Loucy (cell line): Measurements from ENCODE around the gene KCNQ2.

Experiments used
- H2AFZ ChIP-seq: fragments of 200-600 bp; sonication (generic); 2 replicates; pipeline ENCODE4 v1.6.0; 2016; ENCODE audit warnings: antibody characterized with exemption, mild to moderate bottlenecking, low read length, moderate library complexity
- H3F3A ChIP-seq: fragments of 200-600 bp; 2 replicates; pipeline ENCODE4 v1.6.0; 2016; ENCODE audit warnings: antibody characterized with exemption, low read depth, mild to moderate bottlenecking
- H3K27me3 ChIP-seq: fragments of 200-600 bp; sonication (generic); 2 replicates; pipeline ENCODE4 v1.6.1; 2014; ENCODE audit warnings: low read length, mild to moderate bottlenecking; ENCODE audit not compliant: insufficient read depth, poor library complexity, severe bottlenecking
- H3K36me3 ChIP-seq: fragments of 200-600 bp; sonication (generic); 2 replicates; pipeline ENCODE4 v1.6.1; 2016; ENCODE audit warnings: low read length; ENCODE audit not compliant: insufficient read depth
- H3K4me1 ChIP-seq: fragments of 200-600 bp; sonication (generic); 2 replicates; pipeline ENCODE4 v1.5.1; 2014; ENCODE audit warnings: low read length, mild to moderate bottlenecking; ENCODE audit not compliant: insufficient read depth, poor library complexity, severe bottlenecking
- H3K4me2 ChIP-seq: fragments of 200-600 bp; sonication (generic); 2 replicates; pipeline ENCODE4 v1.6.0; 2014; ENCODE audit warnings: antibody characterized with exemption, low read length, low read depth, mild to moderate bottlenecking; ENCODE audit not compliant: poor library complexity, severe bottlenecking
- H3K4me3 ChIP-seq: fragments of 200-600 bp; sonication (generic); 2 replicates; pipeline ENCODE4 v1.5.1; 2014; ENCODE audit warnings: low read length, mild to moderate bottlenecking, mixed read lengths; ENCODE audit not compliant: poor library complexity, severe bottlenecking
- H3K79me2 ChIP-seq: fragments of 200-600 bp; sonication (generic); 2 replicates; pipeline ENCODE4 v1.6.1; 2014; ENCODE audit warnings: low read length; ENCODE audit not compliant: insufficient read depth
- H3K9ac ChIP-seq: fragments of 200-600 bp; sonication (generic); 2 replicates; pipeline ENCODE4 v1.6.0; 2014; ENCODE audit warnings: mild to moderate bottlenecking, low read depth, low read length, moderate library complexity; ENCODE audit not compliant: poor library complexity, severe bottlenecking
- H3K9me2 ChIP-seq: fragments of 200-600 bp; sonication (generic); replicated peaks from 2 replicates; pipeline ENCODE4 v1.6.1; 2016; ENCODE audit warnings: low read depth, low read length, mixed read lengths
- H3K9me3 ChIP-seq: fragments of 200-600 bp; sonication (generic); 2 replicates; pipeline ENCODE4 v1.6.1; 2014; ENCODE audit warnings: mild to moderate bottlenecking, antibody characterized with exemption, low read length, low read depth; ENCODE audit not compliant: insufficient read depth
- H4K20me1 ChIP-seq: fragments of 200-600 bp; sonication (generic); 2 replicates; pipeline ENCODE4 v1.6.0; 2014; ENCODE audit warnings: antibody characterized with exemption, low read length, mild to moderate bottlenecking; ENCODE audit not compliant: insufficient read depth, poor library complexity, severe bottlenecking
- CTCF ChIP-seq: fragments of 200-600 bp; sonication (generic); conservative IDR thresholded peaks from 2 replicates; pipeline ENCODE4 v1.5.1; 2014; ENCODE audit warnings: mild to moderate bottlenecking, antibody characterized with exemption, low read length
- EZH2phosphoT487 ChIP-seq: fragments of 200-600 bp; IDR thresholded peaks from 2 replicates; pipeline ENCODE4 v1.6.1; 2018; ENCODE audit warnings: antibody characterized with exemption, mild to moderate bottlenecking, moderate library complexity, borderline replicate concordance

KCNQ2 gene

DNA sequence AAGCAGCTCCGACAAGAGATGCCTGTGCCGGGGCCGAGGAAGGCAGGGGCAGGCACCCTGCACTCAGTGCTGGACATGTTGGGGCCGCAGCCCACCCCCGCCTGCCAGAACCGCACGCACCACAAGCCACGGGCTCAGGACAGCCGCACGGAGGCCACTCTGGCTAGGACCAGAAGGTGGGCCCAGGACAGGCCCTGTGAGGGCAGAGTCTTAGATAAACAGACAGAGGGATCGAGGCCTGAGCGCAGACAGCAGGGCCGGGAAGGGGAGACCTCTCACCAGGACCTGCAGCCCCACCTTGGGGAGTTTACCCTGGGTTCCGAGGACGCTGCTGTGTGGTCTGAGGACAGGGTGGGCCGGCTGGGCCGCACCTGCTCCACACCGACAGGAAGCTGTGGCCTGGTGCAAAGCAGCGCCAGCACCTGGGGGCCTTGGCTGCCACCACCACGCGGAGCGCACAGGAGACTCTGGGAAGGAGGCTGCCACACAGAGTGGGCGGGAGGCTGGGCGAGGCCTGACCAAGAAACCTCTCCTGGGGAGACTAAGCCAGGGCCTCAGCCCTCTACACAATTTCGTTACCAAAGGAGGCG lies 32.0 kb downstream of the KCNQ2 start:
- Histone ChIP-seq H2AFZ (no peak overlapping the region), H3F3A (0 out of 2 replicates have a peak, but pooled peaks cover 6% of the 10 kb centered on the region), H3K9me3 (no peaks in the 10 kb centered on the region), H3K9ac (no peak overlapping the region), H3K36me3 (no peaks in the 10 kb centered on the region), H3K9me2 (no peaks in the 10 kb centered on the region), H4K20me1 (no peaks in the 10 kb centered on the region), H3K4me1 (peaks cover 26% of the 10 kb centered on the region), H3K27me3 (no peaks in the 10 kb centered on the region), H3K4me3 (no peak overlapping the region), H3K4me2 (peak overlapping the region; percentile 85), H3K79me2 (no peaks in the 10 kb centered on the region)
- TF ChIP-seq CTCF = no peak
- no peak for TF ChIP-seq EZH2phosphoT487

DNA sequence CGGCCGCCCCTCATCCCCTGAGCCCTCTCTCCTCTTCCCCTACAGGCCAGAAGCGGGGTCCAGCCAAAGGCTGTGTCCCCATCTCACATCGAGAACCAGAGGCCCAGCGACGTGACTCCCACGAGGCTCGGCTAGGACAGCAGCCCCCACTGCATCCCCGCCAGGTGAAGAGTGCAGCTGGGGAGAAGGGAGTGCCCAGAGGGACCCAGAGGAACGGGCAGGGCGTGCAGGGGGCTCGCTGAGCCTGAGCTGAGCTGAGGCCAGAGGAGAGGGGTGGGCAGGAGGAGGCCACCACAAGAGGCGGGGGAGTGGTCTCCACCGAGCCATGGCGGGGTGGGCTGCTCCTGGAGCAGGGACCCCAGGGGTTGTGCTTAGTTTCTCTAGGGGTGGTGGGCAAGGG lies 32.6 kb downstream of the KCNQ2 start:
- Histone ChIP-seq H3K4me2 (no peak overlapping the region), H3K9ac (no peak overlapping the region), H3K4me3 (no peak overlapping the region), H3K79me2 (no peaks in the 10 kb centered on the region), H3K9me3 (no peaks in the 10 kb centered on the region), H3K9me2 (no peaks in the 10 kb centered on the region), H3K4me1 (peaks cover 21% of the 10 kb centered on the region), H2AFZ (no peak overlapping the region), H3K27me3 (no peaks in the 10 kb centered on the region), H3F3A (0 out of 2 replicates have a peak, but pooled peaks cover 6% of the 10 kb centered on the region), H4K20me1 (no peaks in the 10 kb centered on the region), H3K36me3 (no peaks in the 10 kb centered on the region)
- no peak for TF ChIP-seq CTCF
- TF ChIP-seq EZH2phosphoT487 = no peak

GRCh38 chr20:63438121-63438520 lies 34.3 kb downstream of the KCNQ2 start:
- Histone ChIP-seq H3K79me2 (no peaks in the 10 kb centered on the region), H3K9me2 (no peaks in the 10 kb centered on the region), H3K4me3 (no peak overlapping the region), H3K4me2 (no peak overlapping the region), H3F3A (0 out of 2 replicates have a peak, but pooled peaks cover 6% of the 10 kb centered on the region), H4K20me1 (no peaks in the 10 kb centered on the region), H3K9ac (no peak overlapping the region), H3K27me3 (no peaks in the 10 kb centered on the region), H3K4me1 (peaks cover 21% of the 10 kb centered on the region), H3K36me3 (no peaks in the 10 kb centered on the region), H3K9me3 (no peaks in the 10 kb centered on the region), H2AFZ (no peak overlapping the region)
- TF ChIP-seq CTCF (no peak), EZH2phosphoT487 (no peak)
